KG1 (cell line): Measurements from ENCODE around the gene TOMM40.
"Not testable (repeated sequence)": the region's sequence is repeated elsewhere in the genome, so short reads cannot be mapped to it uniquely, and the experiment has no call there.

ENCODE experiments used
- DNase-seq: peaks from one replicate; lab custom pipeline; 2025; lab: John Stamatoyannopoulos, UW

TOMM40 gene

DNA sequence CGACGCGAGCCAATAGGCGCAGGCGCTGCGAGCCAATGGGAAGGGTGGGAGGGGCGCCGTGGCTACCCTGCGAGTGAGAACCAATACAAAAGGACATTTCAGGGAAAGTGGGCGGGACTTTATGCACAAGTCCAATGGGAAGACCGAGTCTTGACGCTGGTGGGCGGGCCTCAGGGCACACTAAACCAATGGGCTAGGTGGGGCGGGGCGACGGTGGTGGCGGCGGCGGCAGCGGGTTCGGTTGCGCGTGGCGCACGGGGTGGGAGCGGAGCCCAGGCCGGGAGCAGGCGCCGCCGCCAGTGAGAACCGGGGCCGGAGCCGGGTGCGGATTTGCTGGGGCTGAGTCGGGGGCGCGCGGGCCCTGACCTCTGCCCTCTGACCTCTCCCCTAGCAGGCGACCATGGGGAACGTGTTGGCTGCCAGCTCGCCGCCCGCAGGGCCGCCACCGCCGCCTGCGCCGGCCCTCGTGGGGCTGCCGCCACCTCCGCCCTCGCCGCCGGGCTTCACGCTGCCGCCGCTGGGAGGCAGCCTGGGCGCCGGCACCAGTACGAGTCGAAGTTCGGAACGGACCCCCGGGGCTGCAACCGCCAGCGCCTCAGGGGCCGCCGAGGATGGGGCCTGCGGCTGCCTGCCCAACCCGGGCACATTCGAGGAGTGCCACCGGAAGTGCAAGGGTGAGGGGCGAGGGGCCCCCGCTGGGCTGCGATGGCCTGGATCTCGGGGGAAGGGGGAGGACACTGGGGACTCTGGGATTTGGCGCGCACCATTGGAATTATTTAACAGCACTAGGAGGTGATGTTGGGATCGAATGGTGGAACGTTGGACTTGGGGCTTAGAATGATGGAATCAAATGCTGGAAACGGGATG, at the start of gene TOMM40:
Gene TOMM40 (plus strand): TSS at position 239 of the 867 bp plus-strand sequence. CDS start 162 bp downstream, at position 401.
- no peak for DNase-seq

DNA sequence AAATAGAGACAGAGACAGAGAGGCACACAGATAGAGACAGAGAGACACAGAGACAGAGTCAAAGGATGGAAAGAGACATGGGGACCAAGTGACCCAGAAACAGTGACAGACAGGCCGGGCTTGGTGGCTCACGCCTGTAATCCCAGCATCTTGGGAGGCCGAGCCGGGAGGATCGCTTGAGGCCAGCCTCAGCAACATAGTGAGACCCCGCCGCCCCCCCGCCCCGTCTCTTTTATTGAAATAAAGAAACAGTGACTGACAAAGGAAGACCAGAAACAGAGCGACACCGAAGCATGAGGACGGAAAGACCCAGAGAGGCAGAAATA, 45.8 kb upstream of the TOMM40 start:
- DNase-seq, result no peak

DNA sequence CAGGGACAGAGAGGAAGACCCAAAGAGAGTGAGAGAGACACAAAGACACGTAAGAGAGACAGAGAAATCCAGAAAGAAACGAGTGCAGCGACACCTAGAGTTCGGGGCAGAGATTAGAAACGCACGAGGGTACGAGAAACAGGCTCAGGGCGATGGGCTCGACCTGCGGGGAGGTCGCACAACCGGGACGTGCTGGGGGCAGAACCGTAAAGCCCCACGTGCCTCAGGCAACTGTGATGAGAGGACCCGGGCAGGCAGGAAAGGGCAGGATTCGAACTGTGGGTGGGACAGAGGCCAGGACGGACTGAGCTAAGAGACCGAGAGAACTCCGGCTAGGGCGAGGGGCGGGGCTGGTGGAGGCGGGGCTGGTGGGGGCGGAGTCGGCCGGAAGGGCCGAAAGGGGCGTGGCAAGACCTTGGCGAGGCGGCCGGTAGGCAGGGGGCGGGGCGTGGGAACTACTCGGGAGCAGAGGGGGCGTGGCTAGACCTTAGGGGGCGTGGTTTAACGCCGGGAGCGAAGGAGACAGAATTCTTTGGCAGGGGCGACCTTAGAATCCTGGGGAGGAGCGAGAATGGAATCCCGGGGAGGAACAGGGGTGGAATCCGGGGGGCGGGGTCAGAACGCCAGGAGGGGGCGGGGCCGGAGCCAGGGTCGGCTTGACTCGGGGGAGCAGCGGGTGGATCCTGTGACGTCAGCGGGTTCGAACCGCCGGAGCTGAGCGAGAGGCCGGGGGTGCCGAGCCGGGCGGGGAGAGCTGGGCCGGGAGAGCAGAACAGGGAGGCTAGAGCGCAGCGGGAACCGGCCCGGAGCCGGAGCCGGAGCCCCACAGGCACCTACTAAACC, 45.2 kb upstream of the TOMM40 start, which contains the start of gene NECTIN2:
Gene NECTIN2 (plus strand): TSS at position 686 of the 843 bp plus-strand sequence. CDS start 229 bp downstream, outside the sequence.
- peak; percentile 99 for DNase-seq

DNA sequence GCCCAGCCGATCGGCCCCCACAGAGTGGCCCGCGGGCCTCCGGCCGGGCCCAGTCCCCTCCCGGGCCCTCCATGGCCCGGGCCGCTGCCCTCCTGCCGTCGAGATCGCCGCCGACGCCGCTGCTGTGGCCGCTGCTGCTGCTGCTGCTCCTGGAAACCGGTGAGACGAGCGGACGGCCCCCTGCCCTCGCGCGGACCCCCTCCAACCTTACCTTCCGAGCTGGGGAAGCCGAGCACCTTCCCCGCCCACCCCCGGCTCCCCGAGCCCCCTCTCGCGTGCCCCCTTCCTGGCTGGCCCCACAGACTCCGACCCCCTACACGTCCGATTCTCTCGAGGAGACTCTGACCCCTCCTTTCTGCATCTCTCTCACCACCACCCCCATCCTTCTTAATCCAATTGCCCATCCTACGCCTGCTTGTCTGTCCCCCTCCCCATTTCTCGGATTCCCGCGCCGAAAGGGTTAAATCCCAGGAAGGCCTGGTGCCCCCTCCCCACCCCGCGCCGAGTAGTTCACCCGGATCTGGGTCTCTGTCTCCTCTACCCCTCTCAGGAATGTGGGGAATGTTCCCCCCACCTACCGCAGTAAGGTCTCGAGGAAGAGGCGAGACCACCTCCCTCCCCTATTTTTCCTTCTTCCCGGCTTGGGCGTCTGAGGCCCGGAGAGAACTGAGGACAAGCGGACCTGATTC, 44.5 kb upstream of the TOMM40 start:
- no peak for DNase-seq

DNA sequence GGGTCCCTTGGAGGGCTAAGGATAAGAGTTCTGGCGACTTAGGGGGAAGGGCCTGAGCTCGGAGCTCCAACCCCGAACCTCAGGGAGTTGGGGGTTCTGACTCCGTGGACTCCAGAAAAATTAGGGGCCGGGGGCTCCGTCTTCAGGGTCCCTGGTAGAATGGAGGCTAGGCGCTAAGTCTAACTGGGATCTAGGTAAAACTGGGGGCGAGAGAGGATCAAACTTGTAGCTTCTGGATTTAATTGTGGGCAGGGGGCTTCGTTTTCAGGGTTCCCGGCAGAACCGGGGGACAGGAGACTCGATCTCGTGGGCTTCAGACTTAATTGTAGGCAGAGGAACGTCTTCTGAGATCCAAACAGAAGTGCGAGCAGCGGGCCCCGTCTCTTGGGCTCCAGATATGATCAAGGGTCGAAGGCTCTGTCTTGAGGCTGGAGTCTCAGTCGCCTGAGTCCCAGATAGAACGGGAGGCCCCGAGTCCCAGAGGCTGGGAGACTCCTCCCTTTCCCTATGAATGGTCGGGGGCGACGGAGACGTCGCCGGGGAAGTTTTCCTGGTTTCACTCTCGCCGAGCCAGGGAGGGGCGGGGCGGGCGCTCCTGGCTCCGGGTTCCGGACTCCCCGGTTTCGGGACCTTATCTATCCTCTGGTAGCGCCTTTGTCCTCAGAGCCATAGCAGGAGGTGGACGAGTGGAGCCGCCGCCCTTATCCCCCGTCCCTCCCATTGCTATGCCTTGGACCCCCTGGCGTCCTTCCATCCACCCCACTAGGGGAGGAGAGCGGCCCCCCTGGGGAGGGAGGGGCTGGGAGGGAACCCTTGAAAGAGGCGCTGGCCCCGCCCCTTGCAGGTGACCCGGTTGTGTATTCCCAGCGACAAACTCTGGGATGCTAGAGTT, 43.7 kb upstream of the TOMM40 start:
- DNase-seq, result no peak

DNA sequence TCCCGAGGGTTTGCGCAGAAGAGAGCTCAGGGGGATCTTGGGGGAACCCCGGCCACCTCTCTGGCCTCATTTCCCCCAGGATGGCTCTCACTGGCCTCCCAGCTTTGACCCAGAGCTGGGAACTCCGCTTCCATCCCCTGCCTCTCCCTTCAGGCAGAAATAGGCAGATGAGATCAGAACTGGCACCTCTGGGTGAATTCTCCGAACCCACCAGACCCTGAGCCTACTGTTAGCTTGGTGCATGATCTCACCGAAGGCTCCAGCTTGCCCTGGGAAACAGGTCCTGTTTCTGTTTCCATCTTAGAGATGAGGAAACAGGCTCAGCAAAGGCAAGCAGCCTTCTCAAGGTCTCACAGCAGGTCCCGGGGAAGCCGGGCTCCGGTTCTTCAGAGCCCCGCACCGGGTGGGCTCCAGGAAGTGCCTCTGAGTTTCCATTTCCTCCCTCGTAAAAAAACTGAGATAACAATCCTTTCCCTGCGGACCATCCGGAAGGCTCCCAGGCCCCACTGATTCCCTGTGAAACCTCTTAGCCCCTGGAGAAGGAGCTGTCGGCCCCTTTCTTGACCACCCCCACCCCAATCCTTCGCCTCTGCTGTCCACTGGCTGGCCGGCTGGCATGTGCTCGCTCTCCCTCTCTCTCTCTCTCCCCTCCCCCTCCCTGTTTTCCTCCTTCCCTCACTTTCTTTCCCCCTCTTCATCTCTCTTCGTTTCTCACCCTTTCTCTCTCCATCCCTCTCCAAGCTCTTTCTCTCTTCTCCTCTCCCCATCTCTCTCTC, 42.8 kb upstream of the TOMM40 start:
- DNase-seq, result no peak

DNA sequence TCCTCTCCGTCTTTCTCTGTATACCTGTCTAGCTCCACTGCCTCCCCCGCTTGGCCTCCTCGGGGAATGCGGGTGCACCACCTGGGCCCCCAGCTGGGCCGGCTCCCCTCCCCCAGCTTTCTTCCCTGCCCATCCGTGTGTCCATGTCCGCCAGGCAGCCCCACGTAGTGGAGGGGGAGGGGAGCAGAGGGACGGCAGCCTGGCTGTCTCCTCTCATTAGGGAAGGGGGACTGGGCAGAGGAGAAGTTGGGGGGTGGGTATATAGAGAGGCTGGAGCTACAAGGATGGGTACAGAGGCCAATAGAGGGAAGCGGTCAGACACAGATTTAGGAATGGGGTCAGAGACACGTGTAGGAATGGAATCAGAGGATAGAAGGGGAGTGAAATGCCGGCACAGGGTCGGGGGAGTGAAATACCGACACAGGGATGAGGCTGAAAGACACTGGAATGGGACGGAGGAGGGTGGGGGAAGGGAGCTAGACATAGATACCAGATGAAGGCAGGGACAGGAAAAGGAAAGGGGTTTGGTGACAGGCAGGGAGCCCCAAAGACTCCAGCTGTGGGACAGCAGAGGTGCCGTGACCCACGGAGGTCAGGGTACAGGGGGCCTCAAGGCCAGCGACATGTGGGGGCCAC, 42.1 kb upstream of the TOMM40 start:
- no peak for DNase-seq

DNA sequence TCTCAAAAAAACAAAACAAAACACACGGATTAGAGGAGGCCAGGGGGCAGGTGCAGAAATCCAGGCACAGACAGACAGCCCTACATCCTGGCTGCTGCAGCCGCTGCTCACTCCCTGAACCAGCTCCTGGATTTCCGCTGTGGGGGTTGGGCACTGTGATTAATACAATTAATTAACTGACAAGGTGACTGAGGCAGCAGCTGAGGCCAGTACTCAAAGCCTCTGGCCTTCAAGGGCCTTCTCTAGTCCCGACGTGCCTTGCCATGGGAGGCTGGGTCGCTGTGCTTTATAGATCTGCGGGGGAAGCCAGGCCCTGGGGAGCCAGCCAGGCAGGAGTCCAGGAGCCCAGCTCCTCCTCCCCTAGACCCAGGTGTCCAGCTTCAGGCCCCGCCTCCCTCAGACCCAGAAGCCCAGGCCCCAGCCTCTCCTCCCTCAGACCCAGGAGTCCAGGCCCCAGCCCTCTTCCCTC, 40.4 kb upstream of the TOMM40 start:
- no peak for DNase-seq

DNA sequence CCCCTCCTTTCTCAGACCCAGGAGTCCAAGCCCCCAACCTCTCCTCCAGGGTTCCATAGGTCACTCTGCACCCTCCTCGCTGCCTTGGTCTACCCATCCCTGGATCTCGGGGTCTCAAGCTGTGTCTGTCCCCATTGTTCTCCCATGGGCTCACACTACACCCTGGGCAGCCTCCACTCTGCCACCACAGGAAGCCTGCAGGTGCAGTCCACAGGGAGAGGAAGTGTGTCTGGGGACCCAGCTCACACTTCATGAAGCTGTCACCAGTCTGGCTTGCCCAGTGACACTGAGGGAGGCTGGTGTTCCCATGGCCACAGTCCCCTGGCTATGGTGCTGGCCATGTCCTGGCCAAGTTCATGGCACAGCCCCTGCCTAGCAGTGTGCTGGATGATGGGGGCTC, 39.6 kb upstream of the TOMM40 start:
- DNase-seq, result no peak

DNA sequence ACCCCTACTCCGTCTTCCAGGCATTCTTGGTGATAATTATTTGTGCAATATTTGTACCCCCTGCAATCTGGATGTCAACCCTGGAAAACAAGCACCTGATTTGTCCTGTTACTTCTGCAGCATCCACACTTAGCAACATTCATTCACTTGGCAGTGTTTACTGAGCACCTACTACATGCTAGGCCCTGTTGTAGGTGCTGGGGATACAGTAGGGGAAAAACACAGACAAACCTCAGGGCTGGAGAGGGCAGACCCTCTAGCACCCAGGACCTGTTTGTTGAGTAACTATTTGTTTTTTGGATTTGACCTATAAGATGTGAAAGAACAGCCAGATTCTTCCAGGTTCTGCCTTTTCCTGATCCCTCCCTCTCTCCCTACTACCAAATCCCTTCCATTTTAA, 35.4 kb upstream of the TOMM40 start:
- no peak for DNase-seq

DNA sequence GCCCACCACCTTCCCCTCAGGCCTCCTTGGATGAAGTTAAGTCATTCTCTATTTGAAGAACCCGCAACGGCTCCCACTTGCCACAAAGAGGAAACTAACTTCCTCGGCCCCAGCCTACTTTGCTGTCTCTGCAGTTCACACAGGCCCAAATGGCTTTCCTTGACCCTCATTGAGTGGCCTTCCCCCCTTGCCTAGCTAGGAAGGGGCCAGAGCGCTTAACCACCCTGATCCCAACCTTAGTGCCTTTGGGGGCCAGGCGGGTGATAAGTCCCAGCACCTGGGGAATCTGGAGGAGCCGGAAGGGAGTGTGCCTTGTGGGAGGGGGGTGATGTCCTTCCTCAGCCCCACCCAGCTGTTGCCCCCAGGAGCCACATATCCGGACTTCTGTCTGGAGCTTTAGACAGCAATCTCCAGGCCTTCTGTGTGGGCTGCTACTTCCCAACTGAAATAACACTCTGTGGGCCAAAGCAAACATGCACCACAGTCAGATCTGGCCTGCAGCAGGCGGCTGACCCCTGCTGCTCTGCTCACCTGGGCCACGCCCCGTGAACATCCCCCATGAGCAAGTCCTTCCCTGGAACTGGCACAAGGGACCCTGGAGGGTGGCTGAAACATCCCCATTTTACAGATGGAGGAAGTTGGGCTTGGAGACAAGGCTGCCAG, 34.5 kb upstream of the TOMM40 start:
- peak; percentile 85 for DNase-seq

DNA sequence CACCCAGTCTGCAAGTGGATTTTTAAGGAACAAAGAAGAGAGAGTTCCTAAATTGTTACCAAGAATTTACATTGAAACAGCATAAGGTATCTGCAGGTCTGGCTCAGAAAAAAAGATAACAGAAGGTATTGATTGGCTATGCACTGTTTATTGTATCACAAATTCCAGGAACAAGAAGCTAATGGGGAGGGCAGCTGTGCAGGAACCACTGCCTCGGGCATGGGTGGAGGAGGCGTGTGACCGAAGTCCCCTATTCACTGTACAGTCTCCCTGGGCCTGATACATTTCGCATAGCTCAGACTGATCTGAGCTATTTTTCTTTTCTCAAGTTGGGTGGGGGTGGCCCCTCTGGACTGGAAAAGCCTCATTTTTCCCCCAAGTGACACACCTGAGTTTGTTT, 33.2 kb upstream of the TOMM40 start:
- DNase-seq, result no peak

DNA sequence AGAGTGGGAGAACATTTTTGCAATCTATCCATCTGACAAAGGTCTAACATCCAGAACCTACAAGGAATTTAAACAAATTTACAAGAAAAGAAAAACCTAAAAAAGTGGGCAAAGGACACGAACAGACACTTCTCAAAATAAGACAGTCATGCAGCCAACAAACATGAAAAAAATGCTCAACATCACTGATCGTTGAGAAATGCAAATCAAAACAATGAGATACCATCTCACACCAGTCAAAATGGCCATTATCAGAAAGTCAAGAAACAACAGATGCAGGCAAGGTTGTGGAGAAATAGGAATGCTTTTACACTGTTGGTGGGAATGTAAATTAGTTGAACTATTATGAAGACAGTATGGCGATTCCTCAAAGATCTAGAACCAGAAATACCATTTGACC, 29.5 kb upstream of the TOMM40 start:
- not testable (repeated sequence) for DNase-seq

DNA sequence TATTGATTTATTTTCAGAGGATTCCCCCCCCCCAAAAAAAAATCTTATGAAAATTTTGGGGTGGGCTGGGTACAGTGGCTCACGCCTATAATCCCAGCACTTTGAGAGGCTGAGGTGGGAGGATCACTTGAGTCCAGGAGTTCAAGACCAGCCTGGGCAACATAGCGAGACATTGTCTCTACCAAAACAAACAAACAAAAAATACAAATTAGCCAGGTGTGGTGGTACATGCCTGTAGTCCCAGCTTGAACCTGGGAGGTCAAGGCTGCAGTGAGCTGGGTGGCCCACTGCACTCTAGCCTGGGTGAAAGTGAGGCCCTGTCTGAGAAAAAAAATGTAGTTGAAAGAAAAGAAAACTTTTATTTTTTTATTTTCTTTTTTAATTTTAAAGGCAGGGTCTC, 27.1 kb upstream of the TOMM40 start:
- no peak for DNase-seq

DNA sequence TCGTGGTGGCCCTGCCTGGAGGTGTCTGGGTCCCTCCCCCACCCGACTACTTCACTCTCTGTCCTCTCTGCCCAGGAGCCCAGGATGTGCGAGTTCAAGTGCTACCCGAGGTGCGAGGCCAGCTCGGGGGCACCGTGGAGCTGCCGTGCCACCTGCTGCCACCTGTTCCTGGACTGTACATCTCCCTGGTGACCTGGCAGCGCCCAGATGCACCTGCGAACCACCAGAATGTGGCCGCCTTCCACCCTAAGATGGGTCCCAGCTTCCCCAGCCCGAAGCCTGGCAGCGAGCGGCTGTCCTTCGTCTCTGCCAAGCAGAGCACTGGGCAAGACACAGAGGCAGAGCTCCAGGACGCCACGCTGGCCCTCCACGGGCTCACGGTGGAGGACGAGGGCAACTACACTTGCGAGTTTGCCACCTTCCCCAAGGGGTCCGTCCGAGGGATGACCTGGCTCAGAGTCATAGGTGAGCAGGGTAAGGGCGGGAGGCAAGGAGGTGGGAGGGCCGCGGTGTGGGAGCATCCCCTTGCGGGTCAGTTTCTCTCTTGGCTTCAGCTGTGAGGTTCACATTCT, 25.8 kb upstream of the TOMM40 start:
- no peak for DNase-seq

DNA sequence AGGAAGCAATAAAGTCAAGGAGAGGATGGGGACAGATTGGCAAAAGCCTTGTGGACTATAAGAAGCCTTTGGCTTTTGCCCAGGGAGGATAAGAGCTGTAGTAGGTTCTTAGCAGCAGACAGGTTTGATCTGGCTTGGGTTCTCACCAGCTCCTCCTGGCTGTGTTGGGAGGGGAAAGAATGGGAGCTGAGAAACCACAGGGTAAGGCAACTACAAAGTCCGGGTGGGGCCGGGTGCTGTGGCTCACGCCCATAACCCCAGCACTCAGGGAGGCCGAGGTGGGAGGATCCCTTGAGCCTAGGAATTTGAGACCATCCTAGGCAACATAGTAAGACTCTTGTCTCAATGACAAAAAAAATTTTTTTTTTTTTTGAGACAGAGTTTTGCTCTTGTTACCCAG, 24.4 kb upstream of the TOMM40 start:
- no peak for DNase-seq

DNA sequence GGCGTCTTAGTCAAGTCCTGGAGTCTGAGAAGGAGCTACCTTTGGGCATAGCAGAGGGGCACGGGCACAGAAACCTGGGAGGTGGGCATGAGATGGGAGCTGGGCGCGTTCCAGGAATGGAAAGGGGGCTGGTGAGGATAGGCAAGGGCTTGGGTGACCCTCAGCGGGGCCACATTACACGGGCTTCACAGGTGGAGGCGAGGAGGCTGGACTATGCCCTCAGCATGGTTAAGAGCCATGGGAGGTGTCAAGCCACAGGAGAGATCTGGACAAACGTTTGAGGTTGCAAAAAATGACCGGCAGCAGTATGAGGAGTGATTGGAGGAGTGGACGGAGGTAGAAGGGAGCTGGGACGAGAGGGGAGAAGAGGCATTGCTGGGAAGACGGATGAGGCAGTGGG, 23.5 kb upstream of the TOMM40 start:
- no peak for DNase-seq

DNA sequence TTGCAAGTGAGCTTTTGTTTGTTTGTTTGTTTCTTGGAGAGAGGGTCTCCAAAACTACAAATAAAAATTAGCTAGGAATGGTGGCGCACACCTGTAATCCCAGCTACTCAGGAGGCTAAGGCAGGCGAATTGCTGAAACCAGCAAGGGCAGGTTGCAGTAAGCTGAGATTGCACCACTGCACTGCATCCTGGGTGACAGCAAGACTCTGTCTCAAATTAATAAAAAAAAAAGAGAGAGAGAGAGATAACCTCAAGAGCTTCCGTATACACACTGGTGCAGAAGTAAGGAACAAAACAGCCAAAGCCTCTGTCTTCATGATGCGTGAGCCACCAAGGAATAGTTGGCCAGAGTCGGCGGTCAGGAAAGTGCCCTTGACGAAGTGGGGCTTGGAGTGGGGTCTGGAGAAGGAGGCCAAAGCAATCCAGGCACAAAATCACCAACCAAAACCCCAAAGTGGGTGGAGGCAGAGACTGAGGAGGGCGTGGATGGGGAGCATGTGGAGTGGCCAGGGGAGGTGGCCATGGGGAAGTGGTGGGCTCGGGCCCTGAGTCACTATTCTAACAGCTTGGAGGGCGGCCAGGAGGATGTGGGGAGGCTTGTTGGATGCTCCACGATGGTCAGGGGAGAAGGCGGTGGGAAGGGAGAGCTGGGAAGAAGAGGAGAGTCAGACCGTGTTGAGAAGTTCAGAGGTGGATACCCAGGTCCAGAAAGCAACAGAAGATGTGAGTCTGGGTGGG, 21.2 kb upstream of the TOMM40 start:
- no peak for DNase-seq
